Dermis microvascular lymphatic vessel endothelial cell (primary cell): ENCODE results near the gene TLK1. TPM values are rescaled to one million over a fixed set of nuclear protein-coding genes. Genes with fewer than 3 reads are reported as not detected.

ENCODE experiments used
- DNase-seq, 2 donors: peaks; one replicate each; pipeline versions ENCODE4 v3.0.0 to v3.0.0-alpha.2; 2010; ENCODE audit warnings: low read depth in 2 of 2
- total RNA-seq: library from RNA; depleted of rRNA; stranded (reverse); fragments of >200 nt; gene quantifications from 2 replicates; pipeline ENCODE4 v1.2.1, GENCODE V29; 2014

TLK1 gene
- total RNA-seq, 1 donor from 2014 or later: 12.5 TPM

GRCh38 chr2:170967553-170967952 lies 193.1 kb downstream of the TLK1 start:
- DNase-seq: no peak

DNA sequence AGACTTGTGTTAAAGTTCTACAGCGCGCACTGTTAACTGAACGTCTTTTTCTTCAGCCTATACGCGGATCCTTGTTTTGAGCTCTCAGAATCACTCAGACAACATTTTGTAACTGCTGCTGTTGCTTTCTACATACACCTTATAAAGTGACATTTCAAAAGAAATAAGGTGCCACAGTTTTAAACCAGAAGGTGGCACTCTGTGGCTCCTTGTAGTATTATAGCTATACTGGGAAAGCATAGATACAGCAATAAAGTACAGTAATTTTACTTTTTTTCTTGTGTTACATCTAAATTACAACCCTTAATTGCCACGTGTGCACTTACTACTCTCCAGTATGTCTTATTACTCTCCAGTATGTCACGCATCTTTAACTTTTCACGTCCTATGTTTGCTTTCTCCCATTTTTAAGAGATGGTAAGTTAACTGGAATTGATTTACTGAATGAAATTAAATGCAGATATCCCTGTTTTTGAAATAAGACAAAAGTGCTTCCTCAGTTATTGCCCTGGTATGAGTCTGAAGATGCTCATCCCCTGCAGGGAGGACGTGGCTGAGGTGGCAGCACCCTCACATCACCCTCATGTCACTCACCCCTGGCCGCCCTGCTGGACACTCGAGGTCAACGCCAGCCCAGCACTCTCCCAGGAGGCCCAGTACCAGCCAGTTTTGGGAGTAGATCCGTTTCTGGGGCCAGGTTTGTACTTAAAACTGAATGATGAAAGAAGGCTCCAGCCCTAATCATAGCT lies 193.9 kb downstream of the TLK1 start:
- no peak for DNase-seq

GRCh38 chr2:170965446-170966225 lies 195.1 kb downstream of the TLK1 start:
- no peak for DNase-seq

DNA sequence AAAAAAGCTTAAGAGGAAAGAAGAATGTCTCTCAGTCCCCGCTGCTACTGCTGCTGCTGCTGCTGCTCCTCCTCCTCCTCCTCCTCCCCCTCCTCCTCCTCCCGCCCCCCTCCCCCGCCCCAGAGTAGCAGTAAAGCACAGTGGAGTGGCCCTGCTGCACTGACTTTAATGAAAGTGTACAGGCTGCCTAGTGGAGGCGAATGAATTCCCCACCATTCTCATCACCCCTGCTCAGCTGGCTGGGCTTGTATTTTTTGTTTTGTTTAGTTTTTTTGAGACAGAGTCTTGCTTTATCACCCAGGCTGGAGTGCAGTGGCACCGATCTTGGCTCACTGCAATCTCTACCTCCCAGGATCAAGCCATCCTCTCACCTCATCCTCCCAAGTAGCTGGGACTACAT lies 197.3 kb downstream of the TLK1 start:
- DNase-seq: no peak

DNA sequence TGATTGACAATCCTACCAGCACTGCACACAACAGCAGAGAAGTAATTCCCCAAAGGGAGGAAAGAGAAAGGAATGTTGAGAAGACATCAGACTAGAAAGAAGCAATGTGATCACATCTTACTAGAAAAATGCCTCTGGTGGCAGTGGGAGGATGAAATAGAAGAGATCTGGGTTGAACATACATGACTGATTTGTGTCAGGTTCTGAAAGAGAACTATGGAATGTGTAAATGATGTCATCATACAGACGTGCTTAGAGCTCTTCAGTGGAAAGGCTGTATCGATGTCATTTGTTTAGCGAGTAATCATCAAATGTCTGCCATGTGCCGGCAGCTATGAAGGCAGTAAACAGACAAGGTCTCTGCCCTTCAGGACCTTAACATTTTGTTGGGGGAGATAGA lies 206.8 kb downstream of the TLK1 start:
- no peak for DNase-seq

DNA sequence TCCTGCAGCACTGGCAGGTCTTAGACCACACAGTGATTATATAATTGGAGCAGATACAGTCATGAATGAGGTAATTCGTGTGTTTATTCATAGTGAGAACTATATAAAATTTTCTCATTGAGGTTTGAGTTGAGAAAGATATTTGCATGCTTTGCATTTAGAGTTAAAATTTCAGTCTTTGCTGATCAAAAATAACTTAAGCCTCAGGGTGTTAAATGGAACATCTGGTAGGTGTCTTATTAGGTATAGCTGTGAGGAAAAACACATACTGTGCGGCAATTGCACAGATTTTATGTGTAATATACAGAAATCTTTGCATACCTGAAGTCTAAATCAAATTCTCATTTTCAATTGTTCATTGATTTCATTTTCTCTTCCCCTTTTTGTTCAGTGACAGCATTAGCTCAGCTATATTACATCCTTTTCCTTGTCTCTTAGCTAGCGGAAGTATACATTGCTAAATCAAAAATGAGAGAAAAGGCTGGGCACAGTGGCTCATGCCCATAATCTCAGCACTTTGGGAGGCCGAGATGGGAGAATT lies 210.4 kb downstream of the TLK1 start:
- no peak for DNase-seq

DNA sequence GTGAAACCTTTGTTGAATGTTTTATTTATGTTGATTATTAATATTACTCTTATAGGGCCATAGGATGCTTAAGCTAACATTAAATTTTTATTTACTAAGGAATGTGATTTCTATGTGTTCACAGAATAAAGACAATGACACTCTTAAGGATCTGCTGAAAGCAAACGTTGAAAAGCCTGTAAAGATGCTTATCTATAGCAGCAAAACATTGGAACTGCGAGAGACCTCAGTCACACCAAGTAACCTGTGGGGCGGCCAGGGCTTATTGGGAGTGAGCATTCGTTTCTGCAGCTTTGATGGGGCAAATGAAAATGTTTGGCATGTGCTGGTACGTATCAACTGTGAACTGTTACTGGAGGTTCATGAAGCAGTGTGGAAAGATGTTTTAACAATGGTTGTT lies 211.3 kb downstream of the TLK1 start:
- no peak for DNase-seq

DNA sequence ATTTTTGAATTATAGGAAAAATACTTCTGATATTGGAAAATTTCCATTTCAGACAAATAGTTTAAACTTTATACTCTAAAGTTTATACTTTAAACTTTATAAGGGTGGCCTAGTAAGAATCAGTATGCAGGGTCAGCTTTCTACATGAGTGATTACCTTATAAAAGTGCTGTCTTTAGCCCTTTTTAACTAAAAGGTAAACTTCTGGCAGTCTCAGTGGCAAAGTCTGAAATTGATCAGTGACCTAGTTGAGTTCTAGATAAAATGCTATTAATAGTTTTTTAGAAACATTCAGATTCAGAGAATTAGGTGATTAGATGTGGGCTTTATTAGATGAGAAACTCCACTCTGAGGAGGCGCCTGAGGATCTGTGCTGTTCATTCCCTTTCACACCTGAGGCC lies 216.1 kb downstream of the TLK1 start:
- DNase-seq: no peak

DNA sequence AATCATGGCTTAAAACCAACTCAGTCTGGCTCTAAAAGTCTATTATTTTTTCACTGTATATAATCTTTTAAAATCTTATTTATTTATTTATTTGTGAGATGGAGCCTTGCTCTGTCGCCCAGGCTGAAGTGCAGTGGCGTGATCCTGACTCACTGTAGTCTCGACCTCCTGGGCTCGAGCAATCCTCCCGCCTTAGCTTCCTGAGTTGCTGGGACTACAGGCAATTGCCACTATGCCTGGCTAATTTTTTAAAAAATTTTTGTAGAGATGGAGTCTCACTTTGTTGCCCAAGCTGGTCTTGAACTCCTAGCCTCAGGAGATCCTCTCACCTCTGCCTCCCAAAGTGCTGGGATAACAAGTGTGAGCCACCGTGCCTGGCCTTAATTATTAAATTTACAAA lies 217.1 kb downstream of the TLK1 start:
- DNase-seq: no peak

- no peak for DNase-seq
Measured at GRCh38 chr2:170943041-170943440, 217.7 kb downstream of the TLK1 start.

GRCh38 chr2:170942615-170943014 lies 218.1 kb downstream of the TLK1 start:
- DNase-seq: no peak

Other genes with a start within 250 kb of the TLK1 start
- gene GORASP2, start 231.6 kb downstream of the TLK1 start, total RNA-seq: 22.3 and 28.3 TPM in 2 replicates